Measurements from ENCODE around the gene VPS11.
A peak's percentile ranks its signal among the peaks of the same experiment; 100 is the strongest.

VPS11 gene

GRCh38 chr11:119089319-119089718 lies 21.7 kb downstream of the VPS11 start:
- Histone ChIP-seq H3K9ac (ENCODE audit: low read length) (no peak overlapping the region), H3K79me2 (ENCODE audit: low read length) (peaks cover 49% of the 10 kb centered on the region), H2AFZ (ENCODE audit: low read length) (no peak overlapping the region), H3K4me2 (ENCODE audit: low read depth, low read length) (no peak overlapping the region), H3K27me3 (replicated peaks; ENCODE audit: insufficient read depth, low read length) (no peaks in the 10 kb centered on the region), H3K27ac (ENCODE audit: low read length) (no peak overlapping the region), H3K4me3 (ENCODE audit: low read length) (no peak overlapping the region), H3K4me1 (ENCODE audit: low read length) (peaks cover 28% of the 10 kb centered on the region), H3K36me3 (replicated peaks; ENCODE audit: insufficient read depth, low read length) (0 out of 2 replicates have a peak, but pooled peaks cover 5% of the 10 kb centered on the region), H3F3A (ENCODE audit: insufficient read depth, low read length) (peaks cover 39% of the 10 kb centered on the region), H3K9me3 (replicated peaks; ENCODE audit: insufficient read depth, low read length) (no peaks in the 10 kb centered on the region), H3K9me2 (replicated peaks; ENCODE audit: insufficient read depth, low read length) (no peaks in the 10 kb centered on the region), H4K20me1 (ENCODE audit: insufficient read depth, low read length) (peaks cover 13% of the 10 kb centered on the region)
- TF ChIP-seq CTCF (IDR thresholded peaks at IDR 0.05; ENCODE audit: low read length) (no peak), EZH2 (optimal IDR thresholded peaks at IDR 0.05; ENCODE audit: low read depth, low read length) (no peak), EZH2phosphoT487 (IDR thresholded peaks at IDR 0.05; ENCODE audit: low read length) (no peak)
- DNase-seq, result no peak

GRCh38 chr11:119091178-119091577 lies 23.6 kb downstream of the VPS11 start:
- H4K20me1 ChIP-seq (ENCODE audit: insufficient read depth, low read length), result peaks cover 13% of the 10 kb centered on the region
- H3K27me3 ChIP-seq (replicated peaks; ENCODE audit: insufficient read depth, low read length), result no peaks in the 10 kb centered on the region
- no peak overlapping the region for H3K4me3 ChIP-seq (ENCODE audit: low read length)
- H3K36me3 ChIP-seq (replicated peaks; ENCODE audit: insufficient read depth, low read length), result 0 out of 2 replicates have a peak, but pooled peaks cover 5% of the 10 kb centered on the region
- H3K4me2 ChIP-seq (ENCODE audit: low read depth, low read length), result no peak overlapping the region
- H3K4me1 ChIP-seq (ENCODE audit: low read length), result peaks cover 25% of the 10 kb centered on the region
- H3K9me3 ChIP-seq (replicated peaks; ENCODE audit: insufficient read depth, low read length), result no peaks in the 10 kb centered on the region
- peaks cover 45% of the 10 kb centered on the region for H3F3A ChIP-seq (ENCODE audit: insufficient read depth, low read length)
- H3K9me2 ChIP-seq (replicated peaks; ENCODE audit: insufficient read depth, low read length), result no peaks in the 10 kb centered on the region
- H3K27ac ChIP-seq (ENCODE audit: low read length), result no peak overlapping the region
- H2AFZ ChIP-seq (ENCODE audit: low read length), result no peak overlapping the region
- TF ChIP-seq CTCF (IDR thresholded peaks at IDR 0.05; ENCODE audit: low read length) (no peak), EZH2phosphoT487 (IDR thresholded peaks at IDR 0.05; ENCODE audit: low read length) (no peak), EZH2 (optimal IDR thresholded peaks at IDR 0.05; ENCODE audit: low read depth, low read length) (no peak)
- H3K79me2 ChIP-seq (ENCODE audit: low read length), result peaks cover 50% of the 10 kb centered on the region
- no peak overlapping the region for H3K9ac ChIP-seq (ENCODE audit: low read length)
- no peak for DNase-seq

GRCh38 chr11:119091966-119092879 lies 24.6 kb downstream of the VPS11 start:
- Histone ChIP-seq H3K79me2 (ENCODE audit: low read length) (peaks cover 43% of the 10 kb centered on the region), H3K9me3 (replicated peaks; ENCODE audit: insufficient read depth, low read length) (no peaks in the 10 kb centered on the region), H4K20me1 (ENCODE audit: insufficient read depth, low read length) (peaks cover 13% of the 10 kb centered on the region), H3K27ac (ENCODE audit: low read length) (peak overlapping the region; percentile 65; the same call in 1 of the 2 replicates), H3K4me2 (ENCODE audit: low read depth, low read length) (no peak overlapping the region), H3K4me3 (ENCODE audit: low read length) (no peak overlapping the region), H3K9ac (ENCODE audit: low read length) (no peak overlapping the region), H3K27me3 (replicated peaks; ENCODE audit: insufficient read depth, low read length) (no peaks in the 10 kb centered on the region), H3F3A (ENCODE audit: insufficient read depth, low read length) (peaks cover 51% of the 10 kb centered on the region), H3K36me3 (replicated peaks; ENCODE audit: insufficient read depth, low read length) (0 out of 2 replicates have a peak, but pooled peaks cover 5% of the 10 kb centered on the region), H3K4me1 (ENCODE audit: low read length) (peaks cover 27% of the 10 kb centered on the region), H2AFZ (ENCODE audit: low read length) (no peak overlapping the region), H3K9me2 (replicated peaks; ENCODE audit: insufficient read depth, low read length) (no peaks in the 10 kb centered on the region)
- no peak for TF ChIP-seq CTCF (IDR thresholded peaks at IDR 0.05; ENCODE audit: low read length)
- TF ChIP-seq EZH2 (optimal IDR thresholded peaks at IDR 0.05; ENCODE audit: low read depth, low read length), result no peak
- no peak for TF ChIP-seq EZH2phosphoT487 (IDR thresholded peaks at IDR 0.05; ENCODE audit: low read length)
- no peak for DNase-seq

Data from MM.1S (cell line).